Osteoblast (primary cell): ENCODE data around the gene AHCYL2. TPM values are rescaled to one million over a fixed set of nuclear protein-coding genes. Genes with fewer than 3 reads are reported as not detected.
"Not testable (repeated sequence)": the region's sequence is repeated elsewhere in the genome, so short reads cannot be mapped to it uniquely, and the experiment has no call there.

Experiments used
- DNase-seq: peaks from one replicate; pipeline ENCODE4 v3.0.0; 2011; ENCODE audit warnings: low spot score, mixed read lengths; ENCODE audit not compliant: insufficient read length; ENCODE audit errors: missing footprints
- H2AFZ ChIP-seq: 2 replicates; pipeline ENCODE4 v1.6.0; 2011; ENCODE audit warnings: mild to moderate bottlenecking, low read length
- H3K27ac ChIP-seq: 2 replicates; pipeline ENCODE4 v1.5.1; 2011; ENCODE audit warnings: mild to moderate bottlenecking, low read depth, low read length, moderate library complexity
- H3K27me3 ChIP-seq: 2 replicates; pipeline ENCODE4 v1.6.0; 2012; ENCODE audit warnings: mild to moderate bottlenecking, control low read depth, inconsistent platforms, low read length, moderate library complexity; ENCODE audit not compliant: insufficient read depth
- H3K36me3 ChIP-seq: 2 replicates; pipeline ENCODE4 v1.5.1; 2011; ENCODE audit warnings: mild to moderate bottlenecking, low read length, control low read depth, moderate library complexity; ENCODE audit not compliant: insufficient read depth
- H3K4me1 ChIP-seq: 2 replicates; pipeline ENCODE4 v1.5.1; 2011; ENCODE audit warnings: mild to moderate bottlenecking, low read length, control low read depth, moderate library complexity; ENCODE audit not compliant: insufficient read depth
- H3K4me2 ChIP-seq: 2 replicates; pipeline ENCODE4 v1.6.0; 2011; ENCODE audit warnings: mild to moderate bottlenecking, low read length; ENCODE audit not compliant: insufficient read depth
- H3K4me3 ChIP-seq: fragments of 200-600 bp; sonication (generic); 3 replicates; pipeline ENCODE4 v1.5.1; 2012; ENCODE audit warnings: mild to moderate bottlenecking, low read length, inconsistent platforms; ENCODE audit not compliant: insufficient read depth
- H3K79me2 ChIP-seq: 2 replicates; pipeline ENCODE4 v1.6.0; 2012; ENCODE audit warnings: mild to moderate bottlenecking, low read length, control low read depth, inconsistent platforms; ENCODE audit not compliant: insufficient read depth
- H3K9me3 ChIP-seq: 2 replicates; pipeline ENCODE4 v1.5.1; 2011; ENCODE audit warnings: low read depth, low read length, control low read depth
- H4K20me1 ChIP-seq: 2 replicates; pipeline ENCODE4 v1.6.0; 2012; ENCODE audit warnings: mild to moderate bottlenecking, low read length, control low read depth; ENCODE audit not compliant: insufficient read depth
- CTCF ChIP-seq: IDR thresholded peaks from 2 replicates; pipeline ENCODE4 v1.5.1; 2011; ENCODE audit warnings: mild to moderate bottlenecking, low read depth, low read length, moderate library complexity; ENCODE audit errors: extremely low read depth
- total RNA-seq: library from RNA; depleted of rRNA; stranded (reverse); fragments of >200 nt; gene quantifications from 2 replicates; pipeline ENCODE4 v1.2.3, GENCODE V29; 2012

Gene AHCYL2
- total RNA-seq, 1 donor: 10.1 TPM

GRCh38 chr7:129218514-129219062 is 6.2 kb upstream of the AHCYL2 start:
- Histone ChIP-seq H2AFZ (no peak overlapping the region), H3K27me3 (no peaks in the 10 kb centered on the region), H3K9me3 (no peaks in the 10 kb centered on the region), H3K36me3 (no peaks in the 10 kb centered on the region), H3K4me3 (no peak overlapping the region), H3K27ac (no peak overlapping the region), H3K4me1 (no peaks in the 10 kb centered on the region), H3K79me2 (no peaks in the 10 kb centered on the region), H3K4me2 (no peak overlapping the region), H4K20me1 (no peaks in the 10 kb centered on the region)
- TF ChIP-seq CTCF: peak; percentile 87
- peak; percentile 96 for DNase-seq

- H3K4me1 ChIP-seq, H3K9me3 ChIP-seq, H3K79me2 ChIP-seq, H4K20me1 ChIP-seq, H2AFZ ChIP-seq, DNase-seq, H3K4me3 ChIP-seq, H3K4me2 ChIP-seq, H3K36me3 ChIP-seq, H3K27ac ChIP-seq, H3K27me3 ChIP-seq: not testable (repeated sequence)
These were observed 5.7 kb upstream of the AHCYL2 start for GRCh38 chr7:129219166-129219565.

GRCh38 chr7:129222064-129222463 is 2.8 kb upstream of the AHCYL2 start:
- peak overlapping the region; percentile 67 for H3K4me2 ChIP-seq
- no peaks in the 10 kb centered on the region for H3K36me3 ChIP-seq
- H3K4me3 ChIP-seq: peak overlapping the region; percentile 39
- DNase-seq: no peak
- H2AFZ ChIP-seq: peak overlapping the region; percentile 78
- no peak for TF ChIP-seq CTCF
- peaks cover 11% of the 10 kb centered on the region for H3K4me1 ChIP-seq
- no peaks in the 10 kb centered on the region for H3K9me3 ChIP-seq
- H3K27me3 ChIP-seq: no peaks in the 10 kb centered on the region
- H3K27ac ChIP-seq: no peak overlapping the region
- H4K20me1 ChIP-seq: no peaks in the 10 kb centered on the region
- H3K79me2 ChIP-seq: no peaks in the 10 kb centered on the region

GRCh38 chr7:129225206-129225930 is 538 bp downstream of the AHCYL2 start:
- no peak for TF ChIP-seq CTCF
- Histone ChIP-seq H3K9me3 (no peaks in the 10 kb centered on the region), H3K27me3 (no peaks in the 10 kb centered on the region), H3K4me2 (peak overlapping the region; percentile 99), H3K4me3 (peak overlapping the region; percentile 82), H3K79me2 (peaks cover 4% of the 10 kb centered on the region), H3K27ac (no peak overlapping the region), H4K20me1 (peaks cover 9% of the 10 kb centered on the region), H2AFZ (peak overlapping the region; percentile 95), H3K4me1 (peaks cover 11% of the 10 kb centered on the region), H3K36me3 (no peaks in the 10 kb centered on the region)
- DNase-seq: peak; percentile 85
